Measurements from ENCODE around the gene ITPR3. TPM values are rescaled to one million over a fixed set of nuclear protein-coding genes. Genes with fewer than 3 reads are reported as not detected.

ITPR3 gene
- total RNA-seq, 4 donors from 2014 or later = 139 to 250 (median 182) TPM

GRCh38 chr6:33720998-33721397, 99.9 kb downstream of the ITPR3 start:
- H3K27ac ChIP-seq = no peak overlapping the region

GRCh38 chr6:33721508-33721907, 100.4 kb downstream of the ITPR3 start:
- Histone ChIP-seq H3K4me1 (peaks cover 0 to 10% (median 0%) of the 10 kb centered on the region in 4 donors), H3K4me3 (no peak overlapping the region), H3K27ac (peak overlapping the region in 1 of 4 donors; percentile 48), H3K36me3 (no peaks in the 10 kb centered on the region), H3K9me3 (no peaks in the 10 kb centered on the region), H3K27me3 (no peaks in the 10 kb centered on the region)
- DNase-seq = no peak
- no peak for TF ChIP-seq POLR2A (IDR thresholded peaks at IDR 0.05)
- TF ChIP-seq CTCF (IDR thresholded peaks at IDR 0.05) = no peak

More at GRCh38 chr6:33720998-33721397, 99.9 kb downstream of the ITPR3 start:
- TF ChIP-seq POLR2A (IDR thresholded peaks at IDR 0.05) (no peak), CTCF (IDR thresholded peaks at IDR 0.05) (no peak)
- Histone ChIP-seq H3K36me3 (no peaks in the 10 kb centered on the region), H3K4me3 (no peak overlapping the region), H3K4me1 (peaks cover 0 to 10% (median 0%) of the 10 kb centered on the region in 4 donors), H3K9me3 (no peaks in the 10 kb centered on the region), H3K27me3 (no peaks in the 10 kb centered on the region)
- DNase-seq = no peak

- peak overlapping the region in 1 of 4 donors; percentile 48 for H3K27ac ChIP-seq
- H3K4me1 ChIP-seq = peaks cover 0 to 10% (median 0%) of the 10 kb centered on the region in 4 donors
- no peak for DNase-seq
These were observed 101.0 kb downstream of the ITPR3 start for GRCh38 chr6:33722103-33722623.

GRCh38 chr6:33723371-33724085, 102.4 kb downstream of the ITPR3 start:
- TF ChIP-seq CTCF (IDR thresholded peaks at IDR 0.05) (no peak), POLR2A (IDR thresholded peaks at IDR 0.05) (no peak)
- peaks cover 0 to 7% (median 0%) of the 10 kb centered on the region in 4 donors for H3K4me1 ChIP-seq
- no peaks in the 10 kb centered on the region for H3K9me3 ChIP-seq
- no peak overlapping the region for H3K27ac ChIP-seq
- H3K36me3 ChIP-seq = no peaks in the 10 kb centered on the region
- no peak for DNase-seq
- no peak overlapping the region for H3K4me3 ChIP-seq
- H3K27me3 ChIP-seq = no peaks in the 10 kb centered on the region

More at GRCh38 chr6:33722103-33722623, 101.0 kb downstream of the ITPR3 start:
- H3K36me3 ChIP-seq = no peaks in the 10 kb centered on the region
- H3K4me3 ChIP-seq = no peak overlapping the region
- H3K9me3 ChIP-seq = no peaks in the 10 kb centered on the region
- TF ChIP-seq CTCF (IDR thresholded peaks at IDR 0.05) (no peak), POLR2A (IDR thresholded peaks at IDR 0.05) (no peak)
- H3K27me3 ChIP-seq = no peaks in the 10 kb centered on the region

- H3K36me3 ChIP-seq = no peaks in the 10 kb centered on the region
- no peaks in the 10 kb centered on the region for H3K9me3 ChIP-seq
- H3K4me3 ChIP-seq = no peak overlapping the region
- no peaks in the 10 kb centered on the region for H3K27me3 ChIP-seq
- no peak for DNase-seq
- no peak overlapping the region for H3K27ac ChIP-seq
- TF ChIP-seq POLR2A (IDR thresholded peaks at IDR 0.05) (no peak), CTCF (IDR thresholded peaks at IDR 0.05) (no peak)
- peaks cover 0 to 4% (median 0%) of the 10 kb centered on the region in 4 donors for H3K4me1 ChIP-seq
These were observed 103.2 kb downstream of the ITPR3 start for GRCh38 chr6:33724102-33725023.

All from Peyer's patch (tissue), 4 donors.